Heart right ventricle (tissue), 16 donors: ENCODE data around the gene UNC5B. TPM values are rescaled to one million over a fixed set of nuclear protein-coding genes. Genes with fewer than 3 reads are reported as not detected.

ENCODE experiments used
- ATAC-seq, 8 donors: fragments of 200-7000 bp; cut with Tn5 transposase; one replicate each; pipeline ENCODE4 v1.9.1; 2020; ENCODE audit warnings: mild to moderate bottlenecking in 8 of 8, moderate library complexity in 8 of 8, moderate number of reproducible peaks in 1 of 8
- DNase-seq, 2 donors: peaks; one replicate each; pipeline ENCODE4 v3.0.0-alpha.2; 2020
- H3K27ac ChIP-seq, 10 donors: fragments of 200-600 bp; sonication (generic) in 2 of 10; one replicate each; pipeline versions ENCODE4 v1.5.0 to v1.8.0; 2020 to 2022; ENCODE audit warnings: mild to moderate bottlenecking in 3 of 10
- H3K27me3 ChIP-seq, 7 donors: fragments of 200-600 bp; one replicate each; pipeline ENCODE4 v1.8.0; 2021 to 2022; ENCODE audit warnings: mild to moderate bottlenecking in 2 of 7
- H3K36me3 ChIP-seq, 9 donors: fragments of 200-600 bp; sonication (generic) in 1 of 9; one replicate each; pipeline versions ENCODE4 v1.5.0 to v1.8.0; 2020 to 2022; ENCODE audit warnings: mild to moderate bottlenecking in 2 of 9
- H3K4me1 ChIP-seq, 9 donors: fragments of 200-600 bp; sonication (generic) in 1 of 9; one replicate each; pipeline versions ENCODE4 v1.5.0 to v1.8.0; 2020 to 2022; ENCODE audit warnings: mild to moderate bottlenecking in 4 of 9
- H3K4me3 ChIP-seq, 10 donors: fragments of 200-600 bp; sonication (generic) in 2 of 10; one replicate each; pipeline versions ENCODE4 v1.5.0 to v1.8.0; 2020 to 2022; ENCODE audit warnings: mild to moderate bottlenecking in 7 of 10, moderate library complexity in 2 of 10
- H3K9me3 ChIP-seq, 11 donors: fragments of 200-600 bp in 10 of 11; sonication (generic) in 2 of 11; one replicate each; pipeline versions ENCODE4 v1.5.0 to v1.8.0; 2013 to 2022; ENCODE audit warnings: mild to moderate bottlenecking in 2 of 11, control low read depth in 1 of 11, moderate library complexity in 1 of 11
- WGBS, 2 donors: extraction: QIAGEN DNeasy Blood & Tissue Kit; methylation state at CpG; one replicate each; pipeline ENCODE4 v1.1.7; 2013; ENCODE audit warnings: inconsistent platforms in 1 of 2; 5-methylcytosine and 5-hydroxymethylcytosine counted together
- intact Hi-C, 10 donors: fragments of 100-400 bp; cut with DNase I; formaldehyde crosslinking; loops; one replicate each; pipeline versions ENCODE4 v1.11.1 to v1.14.2; 2022
- polyA plus RNA-seq, 2 donors: library from polyadenylated mRNA; stranded (reverse); fragments of 200-250 nt; gene quantifications; one replicate each; pipeline ENCODE4 v1.2.3, GENCODE V29; 2013
- total RNA-seq, 10 donors: library from RNA; stranded (reverse); fragmentation: NEBNext Ultra II Directional in 3 of 10; extraction: Animal tissue kit (Norgen Biotek cat#: 25700) in 3 of 10; gene quantifications; one replicate each; pipeline versions ENCODE4 v1.2.1 to v1.2.4, GENCODE V29; 2021 to 2023
- TF ChIP-seq, protein P1 (sequence below), 9 donors: fragments of 200-600 bp; sonication (generic) in 2 of 9; IDR thresholded peaks; one replicate each; pipeline versions ENCODE4 v1.5.0 to v1.8.0; 2021 to 2022; ENCODE audit warnings: antibody characterized with exemption in 9 of 9, mild to moderate bottlenecking in 5 of 9, moderate library complexity in 1 of 9
- donor health status: Arrhythmogenic right ventricular cardiomyopathy.
- donor health status: ischemic (EF 13 %, LVEDD 7.1; RV severe dilation, severe dysfunction).
- donor health status: healthy with polysubstance abuse.
- donor health status: DM: no; HTN: yes; CAD: no.
- donor health status: DM: no; HTN: no; CAD: no.
- donor health status: ischemic (EF 25% LVEDD 6.9; RV normal size, moderate dysfunction).
- donor health status: ischemic (EF 25% LVEDD 5.7; RV mildly dilated, moderate dysfunction).
- donor health status: healthy.
- donor health status: DM: yes; HTN: yes; CAD: no.
- donor health status: Ischemic cardiomyopathy.
- donor health status: ischemic (EF 35%, LVEDD 5.7; RV mildly dilated, moderate dysfunction).
- donor health status: nonischemic (EF 11% LVEDD 7.7; RV severe dilation, severe dysfunction).
- donor health status: DM: yes; HTN: yes; CAD: no.
- donor health status: PGD.
- donor health status: ischemic (EF 29% LVEDD 5.4; RV normal size, mild dysfunction).
- donor health status: nonischemic (EF 23%, LVEDD 6.1; RV moderate dilation, normal function).

The UNC5B gene
- total and polyA plus RNA-seq, 12 donors: 3.3 to 20.6 (median 12.1) TPM

DNA sequence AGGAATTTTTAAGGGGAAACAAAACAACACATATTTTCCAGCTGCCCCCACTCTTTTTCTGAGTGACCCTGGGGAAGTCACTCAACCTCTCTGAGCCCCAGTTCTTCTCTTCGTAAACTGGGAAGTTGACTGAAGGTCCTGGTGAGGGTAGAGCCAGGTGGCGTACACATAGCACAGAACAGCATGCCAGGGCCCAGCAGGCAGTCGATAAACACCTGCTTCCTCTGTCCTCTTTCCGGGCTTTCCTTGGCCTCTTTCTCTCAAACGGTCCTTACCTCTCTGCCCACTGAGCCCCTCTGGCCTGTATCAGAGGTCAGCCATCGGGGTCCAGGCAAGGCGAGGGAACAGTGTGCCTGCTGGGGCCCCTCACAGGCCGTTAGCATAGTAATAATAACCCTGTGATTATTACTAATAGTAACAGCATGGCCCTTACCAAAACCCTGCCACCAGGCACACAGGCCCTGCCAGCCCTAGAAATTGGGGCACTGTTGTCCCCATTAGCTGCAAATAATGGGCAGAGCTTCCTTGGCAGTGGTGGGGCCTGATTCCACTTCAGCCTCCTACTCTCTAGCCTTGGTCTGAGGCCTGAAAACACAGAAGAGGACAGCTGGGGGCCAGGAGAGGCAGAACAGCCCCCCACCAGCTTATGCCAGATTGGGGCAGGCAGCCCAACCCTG, 69.4 kb downstream of the UNC5B start:
- WGBS, 2 donors: 90 to 92% methylated on average over 8 of the region's 8 CpGs

DNA sequence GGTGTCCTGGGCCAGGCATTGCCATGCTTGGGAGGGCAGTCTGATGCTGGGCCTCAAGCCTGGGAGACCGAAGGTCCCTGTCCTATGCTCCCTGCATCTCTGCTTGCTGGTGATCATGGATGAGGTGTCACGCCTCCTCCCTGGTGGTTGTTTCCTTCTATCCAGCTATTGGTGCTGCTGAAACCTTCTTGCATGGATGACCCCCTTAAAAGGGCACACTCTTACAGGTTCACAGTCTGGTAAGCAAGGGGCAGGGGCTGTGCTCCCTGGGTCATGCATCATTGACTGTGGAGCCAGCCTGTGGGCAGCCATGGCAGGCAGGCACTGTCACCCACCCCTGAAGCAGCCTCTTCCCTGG, 69.9 kb downstream of the UNC5B start:
- Histone ChIP-seq H3K4me3 (no peak overlapping the region), H3K27me3 (no peaks in the 10 kb centered on the region), H3K4me1 (peaks cover 0 to 27% (median 4%) of the 10 kb centered on the region in 9 donors), H3K27ac (no peak overlapping the region), H3K36me3 (peaks cover 0 to 79% (median 12%) of the 10 kb centered on the region in 9 donors), H3K9me3 (no peaks in the 10 kb centered on the region)
- TF ChIP-seq, protein P1, sequence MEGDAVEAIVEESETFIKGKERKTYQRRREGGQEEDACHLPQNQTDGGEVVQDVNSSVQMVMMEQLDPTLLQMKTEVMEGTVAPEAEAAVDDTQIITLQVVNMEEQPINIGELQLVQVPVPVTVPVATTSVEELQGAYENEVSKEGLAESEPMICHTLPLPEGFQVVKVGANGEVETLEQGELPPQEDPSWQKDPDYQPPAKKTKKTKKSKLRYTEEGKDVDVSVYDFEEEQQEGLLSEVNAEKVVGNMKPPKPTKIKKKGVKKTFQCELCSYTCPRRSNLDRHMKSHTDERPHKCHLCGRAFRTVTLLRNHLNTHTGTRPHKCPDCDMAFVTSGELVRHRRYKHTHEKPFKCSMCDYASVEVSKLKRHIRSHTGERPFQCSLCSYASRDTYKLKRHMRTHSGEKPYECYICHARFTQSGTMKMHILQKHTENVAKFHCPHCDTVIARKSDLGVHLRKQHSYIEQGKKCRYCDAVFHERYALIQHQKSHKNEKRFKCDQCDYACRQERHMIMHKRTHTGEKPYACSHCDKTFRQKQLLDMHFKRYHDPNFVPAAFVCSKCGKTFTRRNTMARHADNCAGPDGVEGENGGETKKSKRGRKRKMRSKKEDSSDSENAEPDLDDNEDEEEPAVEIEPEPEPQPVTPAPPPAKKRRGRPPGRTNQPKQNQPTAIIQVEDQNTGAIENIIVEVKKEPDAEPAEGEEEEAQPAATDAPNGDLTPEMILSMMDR (IDR thresholded peaks at IDR 0.05): no peak
- no peak for ATAC-seq
- 93 to 95% methylated on average over 2 of the region's 2 CpGs for WGBS, 2 donors
- DNase-seq: no peak
- intact Hi-C loops: loop anchor here in 5 of 10 donors (5.0 to 10.0 kb wide), 3 partner anchors 278 to 375 kb away; no protein-coding TSS in a partner anchor

More for the DNA sequence above, 69.4 kb downstream of the UNC5B start:
- H3K27ac ChIP-seq: no peak overlapping the region
- H3K4me3 ChIP-seq: no peak overlapping the region
- DNase-seq (no peak), ATAC-seq (no peak)
- intact Hi-C loops: loop anchor here in 5 of 10 donors (5.0 to 10.0 kb wide), 3 partner anchors 277 to 374 kb away; no protein-coding TSS in a partner anchor
- peaks cover 0 to 74% (median 12%) of the 10 kb centered on the region in 9 donors for H3K36me3 ChIP-seq
- TF ChIP-seq, protein P1 (IDR thresholded peaks at IDR 0.05): no peak
- peaks cover 0 to 29% (median 4%) of the 10 kb centered on the region in 9 donors for H3K4me1 ChIP-seq
- H3K9me3 ChIP-seq: no peaks in the 10 kb centered on the region
- H3K27me3 ChIP-seq: no peaks in the 10 kb centered on the region

DNA sequence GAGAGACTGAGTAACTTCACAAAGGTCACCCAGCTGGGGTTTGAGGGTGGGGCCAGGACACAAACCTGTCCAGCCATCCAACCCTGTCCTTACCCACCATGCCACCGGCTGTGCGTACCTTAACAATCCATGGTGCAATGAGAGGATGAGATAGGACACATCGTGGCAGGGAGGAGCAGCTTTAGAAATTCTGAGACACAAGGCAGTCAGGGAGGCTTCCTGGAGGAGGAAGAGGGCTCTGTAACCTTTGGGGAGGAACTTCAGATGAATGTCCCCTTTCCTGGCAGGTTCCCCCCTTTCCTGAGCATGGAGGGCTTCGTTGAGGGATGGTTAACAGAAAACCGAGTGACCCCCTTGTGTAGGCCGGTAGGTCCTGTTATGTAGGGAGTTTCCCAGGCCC, 71.0 kb downstream of the UNC5B start:
- Histone ChIP-seq H3K4me3 (no peak overlapping the region), H3K9me3 (no peaks in the 10 kb centered on the region), H3K36me3 (peaks cover 0 to 90% (median 12%) of the 10 kb centered on the region in 9 donors), H3K27me3 (no peaks in the 10 kb centered on the region), H3K27ac (no peak overlapping the region), H3K4me1 (peaks cover 0 to 21% (median 3%) of the 10 kb centered on the region in 9 donors)
- DNase-seq (no peak), ATAC-seq (no peak)
- intact Hi-C loops: loop anchor here in 5 of 10 donors (5.0 to 10.0 kb wide), 3 partner anchors 279 to 376 kb away; no protein-coding TSS in a partner anchor
- TF ChIP-seq, protein P1 (IDR thresholded peaks at IDR 0.05): no peak
- WGBS, 2 donors: 88 to 93% methylated on average over 6 of the region's 6 CpGs

DNA sequence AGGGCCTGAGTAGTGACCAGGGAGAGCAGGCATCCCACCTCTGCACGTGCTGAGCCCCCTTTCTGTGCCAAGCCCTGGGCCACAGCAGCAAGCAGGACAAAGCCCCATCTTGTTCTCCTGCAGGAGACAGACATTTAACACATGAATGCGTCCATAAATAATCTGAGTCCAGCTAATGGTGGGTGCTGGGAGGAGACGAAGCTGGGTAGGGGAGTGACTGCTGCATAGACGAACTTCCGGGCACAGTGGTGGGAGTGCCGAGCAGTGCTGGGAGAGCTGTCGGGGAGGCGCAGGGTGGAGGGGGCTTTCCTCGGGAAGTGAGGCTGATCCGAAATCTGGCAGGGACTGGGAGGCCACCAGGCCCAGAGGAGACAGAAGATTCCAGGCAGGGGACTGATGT, 71.5 kb downstream of the UNC5B start:
- no peak overlapping the region for H3K27ac ChIP-seq
- TF ChIP-seq, protein P1 (IDR thresholded peaks at IDR 0.05): no peak
- peaks cover 0 to 16% (median 0%) of the 10 kb centered on the region in 9 donors for H3K4me1 ChIP-seq
- WGBS, 2 donors: 86 to 89% methylated on average over 10 of the region's 10 CpGs
- intact Hi-C loops: loop anchor here in 9 of 10 donors (2.0 to 10.0 kb wide), 7 partner anchors 69 to 381 kb away; no protein-coding TSS in a partner anchor
- H3K36me3 ChIP-seq: peaks cover 0 to 95% (median 16%) of the 10 kb centered on the region in 9 donors
- no peak for DNase-seq
- no peaks in the 10 kb centered on the region for H3K27me3 ChIP-seq
- ATAC-seq: no peak
- no peaks in the 10 kb centered on the region for H3K9me3 ChIP-seq
- H3K4me3 ChIP-seq: no peak overlapping the region
